GM12878 (cell line): ENCODE data around the gene UNC13D.

ENCODE experiments used
- SIN3A ChIP-seq: IDR thresholded peaks from 2 replicates; pipeline ENCODE4 v1.6.1; 2012; ENCODE audit warnings: low read depth, low read length, improper control_type of control experiment
- TCF12 ChIP-seq: IDR thresholded peaks from 2 replicates; pipeline ENCODE4 v1.6.1; 2011; ENCODE audit warnings: low read depth, mild to moderate bottlenecking, low read length
- ZNF24 ChIP-seq: fragments of 450-650 bp; IDR thresholded peaks from 2 replicates; pipeline ENCODE4 v1.6.1; 2017; ENCODE audit warnings: antibody characterized with exemption, mild to moderate bottlenecking
- TF ChIP-seq, protein P1 (sequence below): fragments of 450-650 bp; formaldehyde crosslinking; IDR thresholded peaks from 2 replicates; pipeline ENCODE4 v1.5.0; 2022; ENCODE audit warnings: mild to moderate bottlenecking, missing genetic modification characterization

DNA sequence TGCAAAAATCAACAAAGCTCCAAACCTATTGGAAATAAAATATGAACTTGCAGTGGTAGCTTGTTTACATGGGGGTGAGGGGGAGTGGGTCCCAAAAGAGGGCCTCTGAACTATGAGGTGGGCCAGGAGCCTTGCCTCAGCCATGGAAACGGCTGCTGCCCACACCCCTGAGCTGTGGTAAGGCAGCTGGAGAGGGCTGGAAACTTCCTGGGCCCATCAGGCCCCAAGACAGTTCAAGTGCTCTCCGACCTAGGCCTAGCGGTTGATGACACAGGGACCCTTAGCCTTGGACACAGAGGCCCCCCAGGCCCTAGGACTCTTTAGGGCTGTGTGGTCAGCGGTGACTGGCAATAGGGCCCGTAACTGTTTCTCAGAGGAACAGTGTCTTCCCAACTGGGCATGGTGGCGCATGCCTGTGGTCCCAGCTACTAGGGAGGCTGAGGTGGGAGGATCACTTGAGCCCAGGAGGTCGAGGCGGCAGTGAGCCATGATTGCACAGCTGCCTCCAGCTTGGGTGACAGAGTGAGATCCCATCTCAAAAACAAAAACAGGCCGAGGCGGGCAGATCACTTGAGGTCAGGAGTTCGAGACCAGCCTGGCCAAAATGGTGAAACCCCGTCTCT, 18.3 kb downstream of the UNC13D start:
- TF ChIP-seq SIN3A, result no peak
- TF ChIP-seq TCF12, result no peak
- no peak for TF ChIP-seq ZNF24
- TF ChIP-seq, protein P1, sequence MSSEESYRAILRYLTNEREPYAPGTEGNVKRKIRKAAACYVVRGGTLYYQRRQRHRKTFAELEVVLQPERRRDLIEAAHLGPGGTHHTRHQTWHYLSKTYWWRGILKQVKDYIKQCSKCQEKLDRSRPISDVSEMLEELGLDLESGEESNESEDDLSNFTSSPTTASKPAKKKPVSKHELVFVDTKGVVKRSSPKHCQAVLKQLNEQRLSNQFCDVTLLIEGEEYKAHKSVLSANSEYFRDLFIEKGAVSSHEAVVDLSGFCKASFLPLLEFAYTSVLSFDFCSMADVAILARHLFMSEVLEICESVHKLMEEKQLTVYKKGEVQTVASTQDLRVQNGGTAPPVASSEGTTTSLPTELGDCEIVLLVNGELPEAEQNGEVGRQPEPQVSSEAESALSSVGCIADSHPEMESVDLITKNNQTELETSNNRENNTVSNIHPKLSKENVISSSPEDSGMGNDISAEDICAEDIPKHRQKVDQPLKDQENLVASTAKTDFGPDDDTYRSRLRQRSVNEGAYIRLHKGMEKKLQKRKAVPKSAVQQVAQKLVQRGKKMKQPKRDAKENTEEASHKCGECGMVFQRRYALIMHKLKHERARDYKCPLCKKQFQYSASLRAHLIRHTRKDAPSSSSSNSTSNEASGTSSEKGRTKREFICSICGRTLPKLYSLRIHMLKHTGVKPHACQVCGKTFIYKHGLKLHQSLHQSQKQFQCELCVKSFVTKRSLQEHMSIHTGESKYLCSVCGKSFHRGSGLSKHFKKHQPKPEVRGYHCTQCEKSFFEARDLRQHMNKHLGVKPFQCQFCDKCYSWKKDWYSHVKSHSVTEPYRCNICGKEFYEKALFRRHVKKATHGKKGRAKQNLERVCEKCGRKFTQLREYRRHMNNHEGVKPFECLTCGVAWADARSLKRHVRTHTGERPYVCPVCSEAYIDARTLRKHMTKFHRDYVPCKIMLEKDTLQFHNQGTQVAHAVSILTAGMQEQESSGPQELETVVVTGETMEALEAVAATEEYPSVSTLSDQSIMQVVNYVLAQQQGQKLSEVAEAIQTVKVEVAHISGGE, result no peak
